Stimulated activated CD8-positive, alpha-beta memory T cell treated with anti-CD3 and anti-CD28 coated beads, Interleukin-7, amount 100 ng/mL, for 1 hour (primary cell): Measurements from ENCODE around the gene CD200R1L.

Experiments used
- DNase-seq, 2 donors: peaks; one replicate each; pipeline ENCODE4 v3.0.0-alpha.2; 2020; ENCODE audit warnings: low read depth in 2 of 2

The CD200R1L gene

DNA sequence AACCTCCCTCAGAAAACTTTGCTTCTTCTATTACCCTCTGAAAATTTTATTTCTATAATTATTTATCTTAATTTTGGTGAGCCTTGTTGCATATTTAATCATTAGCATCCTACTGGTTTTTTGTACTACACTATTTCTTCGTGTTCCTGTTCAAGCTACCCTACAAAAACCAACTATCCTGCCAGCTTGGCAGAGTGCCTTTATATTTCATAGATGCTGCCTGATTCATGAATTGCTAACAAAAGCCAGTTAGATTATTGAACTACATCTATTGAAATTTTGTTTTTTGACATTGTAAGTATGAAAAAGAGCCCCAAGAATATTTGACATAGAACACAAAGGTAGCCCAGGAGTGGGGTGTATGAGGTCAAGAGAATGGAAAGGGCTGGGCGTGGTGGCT, 78.9 kb downstream of the CD200R1L start:
- DNase-seq = no peak

DNA sequence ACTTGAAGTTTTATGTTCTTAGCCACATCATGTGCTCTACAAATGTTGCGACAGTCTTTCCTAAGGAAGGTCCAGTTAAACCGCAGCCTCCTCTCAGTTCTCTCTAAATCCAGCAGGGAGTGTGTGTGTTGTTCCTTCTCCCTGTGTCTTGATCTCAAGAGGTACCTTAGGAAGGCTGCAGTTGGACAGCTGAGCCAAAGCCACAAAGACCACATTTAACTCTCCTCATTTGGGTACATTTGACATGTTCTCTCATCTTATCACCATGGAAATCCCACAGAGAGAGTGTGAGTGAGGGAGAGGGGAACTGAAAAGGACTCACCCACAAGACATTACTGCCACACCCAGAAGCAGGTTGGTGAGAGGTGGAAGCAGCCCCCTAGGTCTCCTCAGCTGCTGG, 79.5 kb downstream of the CD200R1L start:
- no peak for DNase-seq
